CD4-positive, alpha-beta T cell treated with Interferon gamma for 1 hour (primary cell): Measurements from ENCODE around the gene CWC22.
"Not testable (repeated sequence)": the region's sequence is repeated elsewhere in the genome, so short reads cannot be mapped to it uniquely, and the experiment has no call there.

Experiments used
- DNase-seq: peaks from one replicate; pipeline ENCODE4 v3.0.0-alpha.2; 2020

The CWC22 gene

GRCh38 chr2:180002198-180002770, 4.8 kb downstream of the CWC22 start:
- no peak for DNase-seq

- no peak for DNase-seq
Measured at GRCh38 chr2:180001726-180002125, 5.4 kb downstream of the CWC22 start.

- DNase-seq, result no peak
Measured at GRCh38 chr2:180000434-180000833, 6.7 kb downstream of the CWC22 start.

GRCh38 chr2:179999000-179999399, 8.1 kb downstream of the CWC22 start:
- DNase-seq, result no peak

GRCh38 chr2:179995741-179996515, 11.2 kb downstream of the CWC22 start:
- no peak for DNase-seq

- no peak for DNase-seq
Measured at GRCh38 chr2:179991344-179991743, 15.8 kb downstream of the CWC22 start.

- DNase-seq, result no peak
Measured at GRCh38 chr2:179990676-179991317, 16.3 kb downstream of the CWC22 start.

GRCh38 chr2:179987916-179988315, 19.2 kb downstream of the CWC22 start:
- DNase-seq, result no peak

- DNase-seq, result no peak
Measured at GRCh38 chr2:179985163-179985820, 21.8 kb downstream of the CWC22 start.

GRCh38 chr2:179983250-179983932, 23.7 kb downstream of the CWC22 start:
- no peak for DNase-seq

GRCh38 chr2:179981085-179981484, 26.0 kb downstream of the CWC22 start:
- DNase-seq, result no peak

- DNase-seq, result no peak
Measured at GRCh38 chr2:179974761-179975160, 32.3 kb downstream of the CWC22 start.

- no peak for DNase-seq
Measured at GRCh38 chr2:179966778-179967394, 40.2 kb downstream of the CWC22 start.

- DNase-seq, result no peak
Measured at GRCh38 chr2:179965291-179966258, 41.5 kb downstream of the CWC22 start.

- DNase-seq, result no peak
Measured at GRCh38 chr2:179963626-179964025, 43.5 kb downstream of the CWC22 start.

GRCh38 chr2:179958251-179958650, 48.8 kb downstream of the CWC22 start:
- DNase-seq, result not testable (repeated sequence)

- DNase-seq, result no peak
Measured at GRCh38 chr2:179954026-179954425, 53.1 kb downstream of the CWC22 start.

- no peak for DNase-seq
Measured at GRCh38 chr2:179953359-179953758, 53.7 kb downstream of the CWC22 start.

- no peak for DNase-seq
Measured at GRCh38 chr2:179952658-179953057, 54.4 kb downstream of the CWC22 start.

- DNase-seq, result no peak
Measured at GRCh38 chr2:179951680-179952079, 55.4 kb downstream of the CWC22 start.

- DNase-seq, result no peak
Measured at GRCh38 chr2:179950391-179950790, 56.7 kb downstream of the CWC22 start.
